HG02610 (cell line): ENCODE results near the gene OR6M1.
A peak's percentile ranks its signal among the peaks of the same experiment; 100 is the strongest.

Source experiments
- ATAC-seq: cut with Tn5 transposase; IDR thresholded peaks from one replicate; pipeline ENCODE4 v1.9.1; 2021; ENCODE audit warnings: mild to moderate bottlenecking, moderate library complexity; ENCODE audit not compliant: unreplicated experiment

Gene OR6M1

DNA sequence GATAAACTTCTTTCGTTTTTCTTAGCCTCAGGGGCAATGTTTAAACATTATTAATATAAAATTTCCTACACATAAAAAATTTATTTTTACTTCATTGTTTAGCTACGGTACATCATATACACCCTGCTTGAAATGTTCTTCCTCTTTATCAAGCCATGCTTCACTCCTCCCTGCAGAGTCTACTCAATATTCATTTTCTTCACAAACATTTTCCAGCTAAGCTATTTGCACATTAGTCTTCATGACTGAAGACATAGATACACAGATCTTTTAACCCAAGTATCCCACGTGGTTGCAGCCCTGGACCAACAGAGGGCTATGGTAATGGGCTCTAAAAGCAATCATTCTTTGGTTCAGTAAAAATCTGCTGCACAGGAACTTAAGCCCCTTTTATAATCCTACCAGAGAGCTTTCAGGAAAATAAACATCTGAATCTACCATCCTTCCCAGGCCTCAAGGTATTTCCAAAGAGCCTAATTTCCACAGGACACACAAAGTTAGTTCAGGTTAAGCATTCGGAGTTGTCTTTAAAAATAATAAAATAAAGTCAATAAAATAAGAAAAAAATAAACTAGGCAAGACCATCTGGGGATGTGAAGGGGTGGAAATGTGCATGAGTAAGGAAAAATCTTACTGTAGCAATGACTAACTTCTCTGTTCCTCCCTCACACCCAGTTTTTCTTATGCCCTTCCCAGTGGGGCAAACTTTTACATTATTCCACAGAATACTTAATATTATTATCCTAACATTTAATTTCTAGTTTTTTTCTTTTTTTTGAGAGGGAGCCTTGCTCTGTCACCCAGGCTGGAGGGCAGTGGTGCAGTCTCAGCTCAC is 30.2 kb downstream of the OR6M1 start:
- no peak for ATAC-seq

DNA sequence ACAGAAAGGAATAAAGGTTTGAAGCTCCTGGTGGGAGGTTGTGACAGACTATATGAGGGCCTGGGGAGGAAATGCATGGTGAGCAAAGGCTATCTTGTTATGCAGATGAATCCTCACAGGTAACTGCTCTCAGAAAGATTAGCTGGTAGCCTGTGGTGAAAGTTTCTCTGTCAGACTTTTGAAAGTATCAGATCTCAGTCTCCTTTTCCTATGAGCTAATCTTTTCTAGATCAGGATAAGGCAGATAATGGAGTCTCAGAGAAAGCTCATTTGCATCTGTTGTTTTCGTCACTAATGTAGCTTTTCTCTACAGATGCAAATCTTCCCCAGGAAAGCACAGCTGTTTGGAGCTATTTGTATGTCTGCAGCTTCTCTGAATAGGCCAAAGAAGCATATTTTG is 30.9 kb downstream of the OR6M1 start:
- ATAC-seq: no peak

DNA sequence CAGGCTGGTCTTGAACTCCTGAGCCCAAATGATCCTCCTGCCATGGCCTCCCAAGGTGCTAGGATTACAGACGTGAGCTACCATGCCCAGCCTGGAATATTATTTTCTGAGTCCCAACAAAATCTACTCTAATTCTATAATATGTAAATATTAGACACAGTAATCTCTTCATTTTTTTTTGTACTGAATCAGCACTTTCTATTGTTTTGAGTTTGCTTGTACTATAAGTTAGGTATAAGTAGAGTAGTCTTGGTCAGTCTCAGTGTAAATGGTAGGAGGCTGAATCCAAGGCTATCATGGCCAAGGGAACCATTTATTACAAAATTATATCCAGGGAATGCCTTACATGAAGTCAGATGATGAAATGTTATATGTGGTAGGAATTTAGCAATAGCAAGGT is 32.2 kb downstream of the OR6M1 start:
- ATAC-seq: no peak

DNA sequence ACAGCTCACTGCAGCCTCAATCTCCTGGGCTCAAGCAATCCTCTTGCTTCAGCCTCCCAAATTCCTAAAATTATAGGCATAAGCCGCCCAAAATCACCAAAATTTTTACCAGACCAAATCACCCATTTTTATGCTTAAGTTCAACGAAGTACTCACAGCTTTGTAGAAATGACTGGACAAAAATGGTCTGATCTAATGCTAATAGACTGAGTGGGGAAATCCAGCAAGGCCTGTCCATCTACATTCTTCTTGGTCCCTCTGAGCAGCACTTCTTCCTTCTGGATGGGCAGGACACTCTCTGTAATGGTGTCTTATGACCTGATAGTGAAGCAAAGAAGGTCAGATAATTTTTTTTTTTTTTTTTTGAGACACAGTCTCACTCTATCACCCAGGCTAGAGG is 33.1 kb downstream of the OR6M1 start:
- no peak for ATAC-seq

DNA sequence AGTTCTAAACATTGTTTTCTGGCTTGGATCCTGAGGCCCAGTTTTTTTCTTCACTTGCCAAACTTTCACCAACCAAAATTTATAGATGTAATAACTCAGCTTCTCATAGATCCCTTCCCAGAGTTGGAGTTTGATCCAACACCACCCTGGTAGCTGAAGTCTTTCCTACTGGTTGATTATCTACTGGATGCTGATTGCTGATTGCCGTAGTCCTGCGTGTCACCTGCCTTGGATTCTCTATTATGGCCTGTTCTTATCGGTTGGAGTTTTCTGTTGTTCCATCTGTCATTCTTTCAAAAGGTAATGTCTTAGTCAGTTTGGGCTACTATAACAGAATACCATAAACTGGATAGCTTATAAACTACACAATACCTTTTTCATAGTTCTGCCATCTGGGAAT is 34.5 kb downstream of the OR6M1 start:
- no peak for ATAC-seq

DNA sequence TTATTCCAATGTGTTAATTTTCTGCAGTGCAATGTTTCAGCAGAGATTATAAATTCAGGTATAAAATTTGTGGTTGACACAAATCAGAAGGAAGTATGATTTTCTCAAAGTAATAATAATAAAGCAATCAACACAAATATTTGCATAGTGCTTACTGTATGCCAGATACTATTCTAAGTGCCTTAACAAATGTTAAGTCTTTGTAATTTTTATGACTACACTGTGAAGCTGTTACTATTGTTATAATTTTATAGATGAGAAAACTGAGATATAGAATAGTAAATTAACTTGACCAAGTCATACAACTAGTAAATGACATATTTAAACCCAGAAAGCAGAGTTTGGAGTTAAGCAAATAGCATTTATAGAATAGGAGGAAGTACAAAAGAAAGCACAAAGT is 35.4 kb downstream of the OR6M1 start:
- ATAC-seq: no peak

DNA sequence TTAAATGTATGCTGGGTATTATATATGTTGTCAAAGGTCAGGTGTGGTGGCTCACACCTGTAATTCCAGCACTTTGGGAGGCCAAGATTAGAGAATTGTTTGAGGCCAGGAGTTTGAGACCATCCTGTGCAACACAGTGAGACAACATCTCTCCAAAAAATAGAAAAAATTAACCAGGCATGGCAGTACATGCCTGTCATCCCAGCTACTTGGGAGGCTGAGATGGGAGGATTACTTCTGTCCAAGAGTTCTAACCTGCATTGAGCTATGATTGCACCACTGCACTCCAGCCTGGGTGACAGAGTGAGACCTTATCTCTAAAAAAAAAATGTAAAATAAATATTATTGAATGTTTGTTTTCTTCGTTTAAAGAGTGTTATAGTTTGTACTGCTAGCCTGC is 40.5 kb downstream of the OR6M1 start:
- no peak for ATAC-seq

DNA sequence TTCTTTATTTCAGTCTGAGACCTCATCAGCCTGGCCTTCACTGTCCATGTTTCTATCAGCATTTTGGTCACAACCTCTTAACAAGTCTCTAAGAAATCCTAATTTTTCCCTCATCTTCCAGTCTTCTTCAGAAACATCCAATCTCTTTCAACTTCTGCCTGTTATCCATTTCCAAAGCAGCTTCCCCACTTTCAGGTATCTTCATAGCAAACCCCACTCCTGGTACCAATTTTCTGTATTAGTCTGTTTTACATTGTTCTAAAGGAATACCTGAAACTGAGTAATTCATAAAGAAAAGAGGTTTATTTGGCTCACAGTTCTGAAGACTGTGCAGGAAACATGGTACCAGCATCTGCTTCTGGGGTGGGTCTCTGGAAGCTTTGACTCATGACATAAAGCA is 43.7 kb downstream of the OR6M1 start:
- no peak for ATAC-seq

DNA sequence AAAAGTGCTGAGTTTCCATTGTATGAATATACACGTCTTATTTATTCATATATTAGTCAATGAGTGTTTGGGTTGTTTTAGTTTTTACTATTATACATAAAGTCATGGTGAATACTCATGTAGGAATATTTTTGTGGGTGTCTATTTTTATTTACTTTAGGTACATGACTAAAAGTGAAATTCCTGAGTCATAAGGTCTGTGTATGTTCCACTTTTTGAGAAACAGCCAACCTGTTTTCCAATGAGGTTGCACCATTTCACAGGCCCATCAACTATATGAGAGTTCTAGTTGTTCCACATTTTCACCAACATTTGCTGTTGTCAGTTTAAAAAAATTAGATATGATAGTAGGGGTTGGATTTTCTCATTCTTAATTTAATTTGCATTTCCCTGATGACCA is 45.3 kb downstream of the OR6M1 start:
- ATAC-seq: peak; percentile 92

DNA sequence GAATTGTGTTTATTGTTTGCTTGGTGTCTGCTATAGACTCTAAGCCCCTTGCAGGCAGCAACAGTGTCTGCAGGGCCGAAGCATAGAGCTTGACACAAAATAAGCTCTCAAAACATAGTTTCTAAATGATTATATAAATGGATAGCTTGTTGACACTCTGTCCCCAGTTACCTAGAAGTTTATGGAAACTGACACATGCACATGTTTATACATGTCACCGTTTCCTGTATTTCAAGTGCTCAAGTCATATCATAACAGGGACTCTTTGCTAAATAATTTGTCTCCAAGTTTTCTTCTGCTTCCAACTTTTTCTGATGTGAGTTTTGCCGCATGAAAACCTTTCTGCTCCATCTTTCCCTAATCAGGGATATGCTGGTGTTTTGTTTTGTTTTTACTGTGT is 48.2 kb downstream of the OR6M1 start:
- ATAC-seq: no peak

DNA sequence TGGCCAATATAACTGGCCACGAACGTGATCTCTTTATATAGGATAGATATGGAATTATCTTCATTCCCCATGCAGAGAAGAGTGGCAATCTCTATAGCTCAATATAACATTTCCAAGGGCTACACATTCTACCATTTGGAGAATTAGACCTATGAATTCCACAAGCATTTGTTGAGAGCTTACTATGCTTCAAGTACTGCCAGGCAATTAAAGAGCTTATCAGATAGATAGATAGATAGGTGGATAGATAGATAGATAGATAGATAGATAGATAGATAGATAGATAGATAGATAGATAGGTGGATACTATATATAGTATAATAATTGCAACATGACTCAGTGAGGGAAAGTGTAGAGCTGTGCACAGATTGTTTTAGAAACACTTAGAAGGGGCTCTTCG is 50.3 kb downstream of the OR6M1 start:
- no peak for ATAC-seq
